ENCODE measurements around the gene CFDP1.

The CFDP1 gene

GRCh38 chr16:75244225-75244809 lies 189.0 kb downstream of the CFDP1 start:
- peak overlapping the region; percentile 98 for H3K27ac ChIP-seq
- TF ChIP-seq, protein P1, sequence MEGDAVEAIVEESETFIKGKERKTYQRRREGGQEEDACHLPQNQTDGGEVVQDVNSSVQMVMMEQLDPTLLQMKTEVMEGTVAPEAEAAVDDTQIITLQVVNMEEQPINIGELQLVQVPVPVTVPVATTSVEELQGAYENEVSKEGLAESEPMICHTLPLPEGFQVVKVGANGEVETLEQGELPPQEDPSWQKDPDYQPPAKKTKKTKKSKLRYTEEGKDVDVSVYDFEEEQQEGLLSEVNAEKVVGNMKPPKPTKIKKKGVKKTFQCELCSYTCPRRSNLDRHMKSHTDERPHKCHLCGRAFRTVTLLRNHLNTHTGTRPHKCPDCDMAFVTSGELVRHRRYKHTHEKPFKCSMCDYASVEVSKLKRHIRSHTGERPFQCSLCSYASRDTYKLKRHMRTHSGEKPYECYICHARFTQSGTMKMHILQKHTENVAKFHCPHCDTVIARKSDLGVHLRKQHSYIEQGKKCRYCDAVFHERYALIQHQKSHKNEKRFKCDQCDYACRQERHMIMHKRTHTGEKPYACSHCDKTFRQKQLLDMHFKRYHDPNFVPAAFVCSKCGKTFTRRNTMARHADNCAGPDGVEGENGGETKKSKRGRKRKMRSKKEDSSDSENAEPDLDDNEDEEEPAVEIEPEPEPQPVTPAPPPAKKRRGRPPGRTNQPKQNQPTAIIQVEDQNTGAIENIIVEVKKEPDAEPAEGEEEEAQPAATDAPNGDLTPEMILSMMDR (conservative IDR thresholded peaks at IDR 0.05; ENCODE audit: low read depth), result no peak
- DNase-seq (ENCODE audit: low spot score), result no peak
- POLR2A ChIA-PET (ENCODE audit: low non-redundant PET), result interaction anchor here (0.6 to 1.8 kb wide), 2 partner anchors 9 to 61 kb away, joined by 3 to 7 read pairs; no protein-coding TSS in a partner anchor
- CTCF ChIA-PET, result no interaction called here
